SK-N-SH (cell line): ENCODE results near the gene ATP6V0B. TPM values are rescaled to one million over a fixed set of nuclear protein-coding genes. Genes with fewer than 3 reads are reported as not detected.

Experiments
- CTCF ChIA-PET: fragments of 300-600, 350-600 bp; formaldehyde crosslinking; extraction: SDS; loops from one replicate; lab custom pipeline; 2021; lab: Yijun Ruan, JAX
- POLR2A ChIA-PET: fragments of 350-600 bp; sonication (Branson Sonifier 250); formaldehyde crosslinking; extraction: SDS; loops from one replicate; lab custom pipeline; 2020; ENCODE audit warnings: antibody characterized with exemption, inconsistent platforms; lab: Yijun Ruan, JAX
- DNase-seq: peaks from one replicate; pipeline ENCODE4 v3.0.0; 2012
- H2AFZ ChIP-seq: fragments of 200-600 bp; sonication (generic); 2 replicates; pipeline ENCODE4 v1.8.1; 2016; ENCODE audit warnings: antibody characterized with exemption, mild to moderate bottlenecking, low read depth
- H3F3A ChIP-seq: fragments of 200-600 bp; sonication (generic); replicated peaks from 2 replicates; pipeline ENCODE3; 2016; ENCODE audit warnings: antibody characterized with exemption, mild to moderate bottlenecking; ENCODE audit not compliant: insufficient read depth
- H3K27ac ChIP-seq, 2 experiments: fragments of 200-500 bp in 1 of 2; fragments of 200-600 bp in 1 of 2; sonication (Bioruptor generic) in 1 of 2; sonication (generic), shearing (Covaris generic) in 1 of 2; 2 replicates each; pipeline versions ENCODE4 v1.5.1 to v1.6.1; 2014 to 2016; ENCODE audit warnings: low read depth in 2 of 2, inconsistent platforms in 1 of 2, low read length in 1 of 2, mild to moderate bottlenecking in 1 of 2, mixed read lengths in 1 of 2
- H3K27me3 ChIP-seq: fragments of 200-600 bp; sonication (generic), shearing (Covaris generic); 2 replicates; pipeline ENCODE4 v1.6.1; 2016; ENCODE audit warnings: mixed run types; ENCODE audit not compliant: insufficient read depth
- H3K36me3 ChIP-seq, 2 experiments: fragments of 200-500 bp in 1 of 2; fragments of 200-600 bp in 1 of 2; sonication (Bioruptor generic) in 1 of 2; sonication (generic) in 1 of 2; replicated peaks in 1 of 2; 2 replicates each; pipeline versions ENCODE3 to v1.5.1; 2014 to 2016; ENCODE audit warnings: low read length in 1 of 2, mild to moderate bottlenecking in 1 of 2; ENCODE audit not compliant: insufficient read depth in 2 of 2, control insufficient read depth in 1 of 2
- H3K4me1 ChIP-seq, 2 experiments: fragments of 200-500 bp in 1 of 2; fragments of 200-600 bp in 1 of 2; sonication (Bioruptor generic) in 1 of 2; sonication (generic), shearing (Covaris generic) in 1 of 2; 2 replicates each; pipeline versions ENCODE4 v1.5.1 to v1.6.1; 2014 to 2016; ENCODE audit warnings: low read depth in 1 of 2, low read length in 1 of 2, mixed run types in 1 of 2; ENCODE audit not compliant: insufficient read depth in 2 of 2, control insufficient read depth in 1 of 2
- H3K4me2 ChIP-seq: fragments of 200-600 bp; sonication (generic), shearing (Covaris generic); 2 replicates; pipeline ENCODE4 v1.6.1; 2017; ENCODE audit warnings: mixed run types
- H3K4me3 ChIP-seq, 2 experiments: fragments of 200-500 bp in 1 of 2; fragments of 200-600 bp in 1 of 2; sonication (Bioruptor generic) in 1 of 2; sonication (generic), shearing (Covaris generic) in 1 of 2; 2 replicates each; pipeline versions ENCODE4 v1.5.1 to v1.8.1; 2014 to 2016; ENCODE audit warnings: low read depth in 2 of 2, inconsistent platforms in 1 of 2, low read length in 1 of 2, mild to moderate bottlenecking in 1 of 2, mixed read lengths in 1 of 2, moderate library complexity in 1 of 2
- H3K79me2 ChIP-seq: fragments of 200-600 bp; sonication (generic); 2 replicates; pipeline ENCODE4 v1.8.1; 2017; ENCODE audit warnings: mild to moderate bottlenecking; ENCODE audit not compliant: insufficient read depth
- H3K9ac ChIP-seq: fragments of 200-600 bp; sonication (generic); 2 replicates; pipeline ENCODE4 v1.6.1; 2017; ENCODE audit warnings: mixed run types
- H3K9me2 ChIP-seq: fragments of 200-600 bp; sonication (generic); 2 replicates; pipeline ENCODE4 v1.6.1; 2017; ENCODE audit warnings: mixed run types
- H3K9me3 ChIP-seq: fragments of 200-600 bp; sonication (generic); 2 replicates; pipeline ENCODE4 v1.6.1; 2017; ENCODE audit warnings: mixed run types, mild to moderate bottlenecking, moderate library complexity
- H4K20me1 ChIP-seq: fragments of 200-600 bp; sonication (generic); 2 replicates; pipeline ENCODE4 v1.6.1; 2017; ENCODE audit warnings: mild to moderate bottlenecking, mixed run types; ENCODE audit not compliant: insufficient read depth
- EP300 ChIP-seq, 2 experiments: IDR thresholded peaks; 2 replicates each; pipeline versions ENCODE4 v1.4.0 to v1.6.1; 2012; ENCODE audit warnings: borderline replicate concordance in 1 of 2, low read depth in 1 of 2, low read length in 1 of 2
- EZH2phosphoT487 ChIP-seq: fragments of 200-600 bp; sonication (generic); IDR thresholded peaks from 2 replicates; pipeline ENCODE4 v1.6.1; 2017; ENCODE audit warnings: low read depth, mixed run types, mild to moderate bottlenecking, antibody characterized with exemption, moderate library complexity, borderline replicate concordance
- FOXM1 ChIP-seq: IDR thresholded peaks from 2 replicates; pipeline ENCODE4 v1.4.0; 2012; ENCODE audit warnings: low read depth, mild to moderate bottlenecking
- GABPA ChIP-seq: IDR thresholded peaks from 2 replicates; pipeline ENCODE4 v1.4.0; 2012; ENCODE audit warnings: low read depth, mild to moderate bottlenecking
- GATA2 ChIP-seq: sonication (generic); formaldehyde crosslinking; IDR thresholded peaks from 2 replicates; pipeline ENCODE4 v1.5.0; 2020; ENCODE audit warnings: mild to moderate bottlenecking, missing genetic modification reagents
- JUND ChIP-seq: IDR thresholded peaks from 2 replicates; pipeline ENCODE4 v1.4.0; 2012
- MEF2A ChIP-seq: IDR thresholded peaks from 2 replicates; pipeline ENCODE4 v1.4.0; 2012; ENCODE audit warnings: low read depth, borderline replicate concordance
- NFIC ChIP-seq: IDR thresholded peaks from 2 replicates; pipeline ENCODE4 v1.4.0; 2012; ENCODE audit warnings: borderline replicate concordance
- NRF1 ChIP-seq: IDR thresholded peaks from 2 replicates; pipeline ENCODE4 v1.6.1; 2012; ENCODE audit warnings: low read depth, mild to moderate bottlenecking, low read length
- RAD21 ChIP-seq: IDR thresholded peaks from 2 replicates; pipeline ENCODE4 v1.6.1; 2012; ENCODE audit warnings: mild to moderate bottlenecking, low read length
- RCOR1 ChIP-seq: fragments of 150-350 bp; IDR thresholded peaks from 2 replicates; pipeline ENCODE4 v1.6.1; 2017; ENCODE audit warnings: antibody characterized with exemption, low read length
- RXRA ChIP-seq: IDR thresholded peaks from 2 replicates; pipeline ENCODE4 v1.4.0; 2012; ENCODE audit warnings: low read depth, mild to moderate bottlenecking, borderline replicate concordance
- TEAD4 ChIP-seq: IDR thresholded peaks from 2 replicates; pipeline ENCODE4 v1.4.0; 2012; ENCODE audit warnings: mild to moderate bottlenecking, borderline replicate concordance; ENCODE audit not compliant: insufficient read depth
- YY1 ChIP-seq: IDR thresholded peaks from 2 replicates; pipeline ENCODE4 v1.4.0; 2012; ENCODE audit warnings: low read depth, mild to moderate bottlenecking
- WGBS: methylation state at CpG from one replicate; pipeline ENCODE4 v1.1.6; 2017; ENCODE audit warnings: low lambda C conversion rate; 5-methylcytosine and 5-hydroxymethylcytosine counted together
- polyA plus RNA-seq, 3 experiments: library from polyadenylated mRNA; depleted of rRNA; stranded (reverse); fragments of >200 nt; gene quantifications; 2 replicates each; pipeline ENCODE4 v1.2.3, GENCODE V29; 2012
- TF ChIP-seq, protein P1 (sequence below): fragments of 150-350 bp; IDR thresholded peaks from 2 replicates; pipeline ENCODE4 v1.6.1; 2017; ENCODE audit warnings: antibody characterized with exemption, low read length, low read depth, borderline replicate concordance
- TF ChIP-seq, protein P2 (sequence below): IDR thresholded peaks from 2 replicates; pipeline ENCODE4 v1.4.0; 2012; ENCODE audit warnings: low read depth, borderline replicate concordance
- TF ChIP-seq, protein P3 (sequence below): IDR thresholded peaks from 2 replicates; pipeline ENCODE4 v1.6.1; 2012; ENCODE audit warnings: mild to moderate bottlenecking, low read depth, low read length, moderate library complexity

ATP6V0B gene
- polyA plus RNA-seq, 1 of the 3 experiments (the other 2 are of a cell fraction): 180 TPM

DNA sequence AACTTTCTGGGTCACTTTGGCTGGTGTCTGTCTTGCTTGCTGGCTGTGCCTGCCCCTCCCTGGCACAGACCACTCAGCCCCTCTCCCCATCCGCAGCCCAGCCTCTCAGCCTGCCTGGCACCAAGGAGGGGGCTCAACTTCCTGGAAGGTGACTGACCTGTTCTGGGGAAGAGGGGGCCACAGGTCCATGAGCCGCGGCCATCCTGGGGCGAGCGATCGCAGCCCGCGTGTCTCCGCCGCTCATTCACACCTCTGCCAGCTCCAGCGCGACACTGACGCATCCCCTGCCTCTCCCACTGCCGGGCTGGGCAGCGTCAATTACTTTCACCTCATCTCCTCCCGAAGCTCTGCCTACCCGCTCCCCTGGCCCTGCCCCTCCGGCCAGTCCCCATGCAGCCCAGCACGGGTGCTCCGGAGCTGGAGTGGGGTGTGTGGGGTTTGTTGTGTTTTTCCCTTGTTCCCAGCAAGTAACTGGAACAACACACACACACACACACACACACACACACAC, 42.2 kb downstream of the ATP6V0B start (continued):
- TF ChIP-seq, protein P1, sequence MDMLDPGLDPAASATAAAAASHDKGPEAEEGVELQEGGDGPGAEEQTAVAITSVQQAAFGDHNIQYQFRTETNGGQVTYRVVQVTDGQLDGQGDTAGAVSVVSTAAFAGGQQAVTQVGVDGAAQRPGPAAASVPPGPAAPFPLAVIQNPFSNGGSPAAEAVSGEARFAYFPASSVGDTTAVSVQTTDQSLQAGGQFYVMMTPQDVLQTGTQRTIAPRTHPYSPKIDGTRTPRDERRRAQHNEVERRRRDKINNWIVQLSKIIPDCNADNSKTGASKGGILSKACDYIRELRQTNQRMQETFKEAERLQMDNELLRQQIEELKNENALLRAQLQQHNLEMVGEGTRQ: no peak
- TF ChIP-seq RXRA: no peak
- TF ChIP-seq NRF1: no peak
- TF ChIP-seq GABPA: no peak
- TF ChIP-seq GATA2: no peak
- no peak for TF ChIP-seq JUND

DNA sequence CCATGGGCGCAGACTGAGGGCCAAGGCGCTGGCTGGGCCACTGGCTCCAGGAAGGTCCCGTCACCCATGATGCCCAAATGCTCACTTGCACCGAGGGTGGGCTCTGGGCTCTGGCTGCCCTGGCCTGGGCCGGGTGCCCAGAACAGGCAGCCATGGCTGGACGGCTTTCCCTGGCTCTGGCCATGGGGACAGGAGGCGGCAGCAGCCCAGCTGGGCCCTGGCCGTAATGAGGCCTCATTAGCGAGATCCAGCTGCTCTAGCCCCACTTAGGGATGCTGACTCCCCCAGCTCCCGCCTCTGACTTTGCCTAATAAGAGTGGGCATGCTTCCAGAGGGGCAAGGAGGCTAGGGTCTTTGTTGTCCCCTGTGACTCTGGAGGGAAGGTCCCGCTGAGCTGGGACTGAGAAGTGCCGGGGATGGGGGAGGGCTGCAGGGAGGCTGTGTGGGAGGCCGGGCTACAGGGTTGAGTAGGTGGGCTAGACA, 44.7 kb downstream of the ATP6V0B start:
- H3K27ac ChIP-seq: no peak overlapping the region
- H3K4me1 ChIP-seq: peaks cover 0 to 7% of the 10 kb centered on the region in 2 experiments; a peak in 1 of 4 replicates
- no peak overlapping the region for H3K4me3 ChIP-seq
- H3K9ac ChIP-seq: no peak overlapping the region
- no peaks in the 10 kb centered on the region for H4K20me1 ChIP-seq
- no peaks in the 10 kb centered on the region for H3K27me3 ChIP-seq
- ChIA-PET CTCF (interaction anchor here (1.1 to 25.6 kb wide), 3 partner anchors 11 to 28 kb away, joined by 3 to 598 read pairs (median 14); partner anchors contain the start of genes CCDC24 and SLC6A9), POLR2A (no interaction called here)
- 92% methylated on average over 9 of the region's 13 CpGs for WGBS
- no peak for DNase-seq
- no peaks in the 10 kb centered on the region for H3K36me3 ChIP-seq
- no peaks in the 10 kb centered on the region for H3K9me3 ChIP-seq
- no peaks in the 10 kb centered on the region for H3K79me2 ChIP-seq
- H3K9me2 ChIP-seq: no peaks in the 10 kb centered on the region
- H3K4me2 ChIP-seq: no peak overlapping the region
- TF ChIP-seq RAD21 (no peak), FOXM1 (no peak), TEAD4 (no peak), GABPA (no peak), EZH2phosphoT487 (no peak), GATA2 (no peak), EP300 (IDR thresholded peaks at IDR 0.05; ENCODE audit: borderline replicate concordance in 1 of 2, low read depth in 1 of 2, low read length in 1 of 2) (no peak), MEF2A (no peak), NFIC (no peak), RCOR1 (no peak), YY1 (no peak)
- TF ChIP-seq, protein P1: no peak
- TF ChIP-seq, protein P2, sequence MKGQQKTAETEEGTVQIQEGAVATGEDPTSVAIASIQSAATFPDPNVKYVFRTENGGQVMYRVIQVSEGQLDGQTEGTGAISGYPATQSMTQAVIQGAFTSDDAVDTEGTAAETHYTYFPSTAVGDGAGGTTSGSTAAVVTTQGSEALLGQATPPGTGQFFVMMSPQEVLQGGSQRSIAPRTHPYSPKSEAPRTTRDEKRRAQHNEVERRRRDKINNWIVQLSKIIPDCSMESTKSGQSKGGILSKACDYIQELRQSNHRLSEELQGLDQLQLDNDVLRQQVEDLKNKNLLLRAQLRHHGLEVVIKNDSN: no peak
- TF ChIP-seq, protein P3, sequence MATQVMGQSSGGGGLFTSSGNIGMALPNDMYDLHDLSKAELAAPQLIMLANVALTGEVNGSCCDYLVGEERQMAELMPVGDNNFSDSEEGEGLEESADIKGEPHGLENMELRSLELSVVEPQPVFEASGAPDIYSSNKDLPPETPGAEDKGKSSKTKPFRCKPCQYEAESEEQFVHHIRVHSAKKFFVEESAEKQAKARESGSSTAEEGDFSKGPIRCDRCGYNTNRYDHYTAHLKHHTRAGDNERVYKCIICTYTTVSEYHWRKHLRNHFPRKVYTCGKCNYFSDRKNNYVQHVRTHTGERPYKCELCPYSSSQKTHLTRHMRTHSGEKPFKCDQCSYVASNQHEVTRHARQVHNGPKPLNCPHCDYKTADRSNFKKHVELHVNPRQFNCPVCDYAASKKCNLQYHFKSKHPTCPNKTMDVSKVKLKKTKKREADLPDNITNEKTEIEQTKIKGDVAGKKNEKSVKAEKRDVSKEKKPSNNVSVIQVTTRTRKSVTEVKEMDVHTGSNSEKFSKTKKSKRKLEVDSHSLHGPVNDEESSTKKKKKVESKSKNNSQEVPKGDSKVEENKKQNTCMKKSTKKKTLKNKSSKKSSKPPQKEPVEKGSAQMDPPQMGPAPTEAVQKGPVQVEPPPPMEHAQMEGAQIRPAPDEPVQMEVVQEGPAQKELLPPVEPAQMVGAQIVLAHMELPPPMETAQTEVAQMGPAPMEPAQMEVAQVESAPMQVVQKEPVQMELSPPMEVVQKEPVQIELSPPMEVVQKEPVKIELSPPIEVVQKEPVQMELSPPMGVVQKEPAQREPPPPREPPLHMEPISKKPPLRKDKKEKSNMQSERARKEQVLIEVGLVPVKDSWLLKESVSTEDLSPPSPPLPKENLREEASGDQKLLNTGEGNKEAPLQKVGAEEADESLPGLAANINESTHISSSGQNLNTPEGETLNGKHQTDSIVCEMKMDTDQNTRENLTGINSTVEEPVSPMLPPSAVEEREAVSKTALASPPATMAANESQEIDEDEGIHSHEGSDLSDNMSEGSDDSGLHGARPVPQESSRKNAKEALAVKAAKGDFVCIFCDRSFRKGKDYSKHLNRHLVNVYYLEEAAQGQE: no peak
- H3F3A ChIP-seq: no peaks in the 10 kb centered on the region
- no peak overlapping the region for H2AFZ ChIP-seq
